Renal pelvis (tissue), 12 donors: Measurements from ENCODE around the gene DCN. TPM values are rescaled to one million over a fixed set of nuclear protein-coding genes. Genes with fewer than 3 reads are reported as not detected.
"Not testable (repeated sequence)": the region's sequence is repeated elsewhere in the genome, so short reads cannot be mapped to it uniquely, and the experiment has no call there.

Experiments used
- DNase-seq: peaks from one replicate; pipeline ENCODE4 v3.0.0-alpha.2; 2013
- long read RNA-seq, 16 experiments: transcript quantifications; one replicate each; lab custom pipeline, GENCODE V29; 2026
- polyA plus RNA-seq, 3 donors: library from polyadenylated mRNA; unstranded; fragments of 120-200 nt; gene quantifications; one replicate each; pipeline ENCODE4 v1.2.1, GENCODE V29; 2013; ENCODE audit not compliant: insufficient read length in 3 of 3

DCN gene
- polyA plus RNA-seq, result 100 to 1,000 TPM; 446 to 532 (median 446) TPM
- long read RNA-seq, donor 1, full-length matches to known transcripts, result 212 of 276 reads
- long read RNA-seq, donor 1, partial matches to known transcripts, result 64 of 276 reads
- long read RNA-seq, donor 1, other reads (novel, unspliced or antisense), result 0 of 276 reads
- long read RNA-seq, donor 2, full-length matches to known transcripts, result 173 of 204 reads
- long read RNA-seq, donor 2, partial matches to known transcripts, result 31 of 204 reads
- long read RNA-seq, donor 2, other reads (novel, unspliced or antisense), result 0 of 204 reads
- long read RNA-seq, donor 3, full-length matches to known transcripts, result 173 of 239 reads
- long read RNA-seq, donor 3, partial matches to known transcripts, result 66 of 239 reads
- long read RNA-seq, donor 3, other reads (novel, unspliced or antisense), result 0 of 239 reads
- long read RNA-seq, donor 4, full-length matches to known transcripts, result 189 of 265 reads
- long read RNA-seq, donor 4, partial matches to known transcripts, result 76 of 265 reads
- long read RNA-seq, donor 4, other reads (novel, unspliced or antisense), result 0 of 265 reads
- long read RNA-seq, donor 5, full-length matches to known transcripts, result 52 of 69 reads
- long read RNA-seq, donor 5, partial matches to known transcripts, result 17 of 69 reads
- long read RNA-seq, donor 5, other reads (novel, unspliced or antisense), result 0 of 69 reads
- long read RNA-seq, donor 6, full-length matches to known transcripts, result 117 of 154 reads
- long read RNA-seq, donor 6, partial matches to known transcripts, result 37 of 154 reads
- long read RNA-seq, donor 6, other reads (novel, unspliced or antisense), result 0 of 154 reads
- long read RNA-seq, donor 7, full-length matches to known transcripts, result 146 of 228 reads
- long read RNA-seq, donor 7, partial matches to known transcripts, result 82 of 228 reads
- long read RNA-seq, donor 7, other reads (novel, unspliced or antisense), result 0 of 228 reads
- long read RNA-seq, donor 8, full-length matches to known transcripts, result 352 of 526 reads
- long read RNA-seq, donor 8, partial matches to known transcripts, result 174 of 526 reads
- long read RNA-seq, donor 8, other reads (novel, unspliced or antisense), result 0 of 526 reads
- long read RNA-seq, donor 9, full-length matches to known transcripts, result 153 of 217 reads
- long read RNA-seq, donor 9, partial matches to known transcripts, result 64 of 217 reads
- long read RNA-seq, donor 9, other reads (novel, unspliced or antisense), result 0 of 217 reads
- long read RNA-seq, donor 10, full-length matches to known transcripts, result 88 of 106 reads
- long read RNA-seq, donor 10, partial matches to known transcripts, result 18 of 106 reads
- long read RNA-seq, donor 10, other reads (novel, unspliced or antisense), result 0 of 106 reads
- long read RNA-seq, donor 11, full-length matches to known transcripts, result 73 of 94 reads
- long read RNA-seq, donor 11, partial matches to known transcripts, result 21 of 94 reads
- long read RNA-seq, donor 11, other reads (novel, unspliced or antisense), result 0 of 94 reads
- long read RNA-seq, donor 12, full-length matches to known transcripts, result 166 of 247 reads
- long read RNA-seq, donor 12, partial matches to known transcripts, result 81 of 247 reads
- long read RNA-seq, donor 12, other reads (novel, unspliced or antisense), result 0 of 247 reads
- long read RNA-seq, donor 13, full-length matches to known transcripts, result 63 of 98 reads
- long read RNA-seq, donor 13, partial matches to known transcripts, result 35 of 98 reads
- long read RNA-seq, donor 13, other reads (novel, unspliced or antisense), result 0 of 98 reads
- long read RNA-seq, donor 14, result 0 reads
- long read RNA-seq, donor 15, full-length matches to known transcripts, result 325 of 428 reads
- long read RNA-seq, donor 15, partial matches to known transcripts, result 103 of 428 reads
- long read RNA-seq, donor 15, other reads (novel, unspliced or antisense), result 0 of 428 reads
- long read RNA-seq, donor 16, full-length matches to known transcripts, result 144 of 245 reads
- long read RNA-seq, donor 16, partial matches to known transcripts, result 101 of 245 reads
- long read RNA-seq, donor 16, other reads (novel, unspliced or antisense), result 0 of 245 reads

GRCh38 chr12:91182636-91183455 is at the start of gene DCN:
Gene DCN (minus strand): TSS chr12:91182817. CDS start chr12:91178552, 4,265 bp downstream.
- DNase-seq, result no peak

GRCh38 chr12:91230841-91231240 is 48.2 kb upstream of the DCN start:
- DNase-seq, result no peak

GRCh38 chr12:91226951-91227350 is 44.3 kb upstream of the DCN start:
- DNase-seq, result no peak

- no peak for DNase-seq
Observed at GRCh38 chr12:91225316-91225715, 42.7 kb upstream of the DCN start.

GRCh38 chr12:91224401-91224800 is 41.8 kb upstream of the DCN start:
- DNase-seq, result no peak

GRCh38 chr12:91222746-91223145 is 40.1 kb upstream of the DCN start:
- DNase-seq, result no peak

- DNase-seq, result no peak
Observed at GRCh38 chr12:91219919-91220318, 37.3 kb upstream of the DCN start.

GRCh38 chr12:91219511-91219910 is 36.9 kb upstream of the DCN start:
- no peak for DNase-seq

- DNase-seq, result no peak
Observed at GRCh38 chr12:91216871-91217270, 34.3 kb upstream of the DCN start.

GRCh38 chr12:91215940-91216454 is 33.4 kb upstream of the DCN start:
- DNase-seq, result peak; percentile 36

- DNase-seq, result no peak
Observed at GRCh38 chr12:91211866-91212265, 29.2 kb upstream of the DCN start.

- DNase-seq, result no peak
Observed at GRCh38 chr12:91210618-91211017, 28.0 kb upstream of the DCN start.

- DNase-seq, result no peak
Observed at GRCh38 chr12:91210144-91210543, 27.5 kb upstream of the DCN start.

- DNase-seq, result not testable (repeated sequence)
Observed at GRCh38 chr12:91207301-91207700, 24.7 kb upstream of the DCN start.

- DNase-seq, result no peak
Observed at GRCh38 chr12:91205811-91206210, 23.2 kb upstream of the DCN start.

GRCh38 chr12:91204421-91204820 is 21.8 kb upstream of the DCN start:
- DNase-seq, result no peak

GRCh38 chr12:91203610-91204009 is 21.0 kb upstream of the DCN start:
- no peak for DNase-seq

GRCh38 chr12:91202390-91202789 is 19.8 kb upstream of the DCN start:
- no peak for DNase-seq

- no peak for DNase-seq
Observed at GRCh38 chr12:91196436-91196835, 13.8 kb upstream of the DCN start.
